Measurements from ENCODE around the gene SMCO4. TPM values are rescaled to one million over a fixed set of nuclear protein-coding genes. Genes with fewer than 3 reads are reported as not detected.

SMCO4 gene
- total RNA-seq, 1 experiment from 2014 or later = 50.1 TPM

- TF ChIP-seq STAT6 (CRISPR knock-in tag; conservative IDR thresholded peaks at IDR 0.05; ENCODE audit: low read depth) (no peak), NFYB (CRISPR knock-in tag; conservative IDR thresholded peaks at IDR 0.05; ENCODE audit: low read depth) (no peak)
These were observed 29.0 kb upstream of the SMCO4 start (continued) for GRCh38 chr11:93572171-93572570.

GRCh38 chr11:93571612-93572011 is 28.4 kb upstream of the SMCO4 start:
- no peaks in the 10 kb centered on the region for H3K27me3 Mint-ChIP-seq (ENCODE audit: low read depth)
- POLR2A ChIA-PET = no interaction called here
- TF ChIP-seq ZNF263 (CRISPR knock-in tag; IDR thresholded peaks at IDR 0.05; ENCODE audit: low read depth) (no peak), SP1 (CRISPR knock-in tag; conservative IDR thresholded peaks at IDR 0.05) (no peak), EMX1 (CRISPR knock-in tag; IDR thresholded peaks at IDR 0.05) (no peak), ZNF671 (CRISPR knock-in tag; IDR thresholded peaks at IDR 0.05) (no peak), ZNF425 (CRISPR knock-in tag; conservative IDR thresholded peaks at IDR 0.05) (no peak), KAT7 (CRISPR knock-in tag; IDR thresholded peaks at IDR 0.05; ENCODE audit: borderline replicate concordance) (no peak), ZNF423 (CRISPR knock-in tag; IDR thresholded peaks at IDR 0.05) (no peak), NFYB (CRISPR knock-in tag; conservative IDR thresholded peaks at IDR 0.05; ENCODE audit: low read depth) (no peak), ATF3 (CRISPR knock-in tag; conservative IDR thresholded peaks at IDR 0.05) (no peak), NR3C1 (CRISPR knock-in tag; conservative IDR thresholded peaks at IDR 0.05; ENCODE audit: low read depth) (no peak), ZNF121 (CRISPR knock-in tag; IDR thresholded peaks at IDR 0.05) (no peak)
- ATAC-seq (peak; percentile 63), DNase-seq (ENCODE audit: low spot score) (no peak)
- H3K27ac Mint-ChIP-seq = no peak overlapping the region
- H3K36me3 Mint-ChIP-seq = no peaks in the 10 kb centered on the region
- H3K4me1 Mint-ChIP-seq = peaks cover 11% of the 10 kb centered on the region
- no peak overlapping the region for H3K4me3 Mint-ChIP-seq
- CTCF ChIA-PET = no interaction called here
- H3K9me3 Mint-ChIP-seq = no peaks in the 10 kb centered on the region

- Mint-ChIP-seq H3K4me3 (no peak overlapping the region), H3K27ac (no peak overlapping the region), H3K27me3 (ENCODE audit: low read depth) (no peaks in the 10 kb centered on the region), H3K36me3 (no peaks in the 10 kb centered on the region), H3K4me1 (peaks cover 11% of the 10 kb centered on the region), H3K9me3 (no peaks in the 10 kb centered on the region)
- ATAC-seq = no peak
- peak; percentile 67 for TF ChIP-seq GABPB1 (CRISPR knock-in tag; IDR thresholded peaks at IDR 0.05)
- no peak for TF ChIP-seq TP53 (CRISPR knock-in tag; IDR thresholded peaks at IDR 0.05)
- TF ChIP-seq ELF4 (CRISPR knock-in tag; IDR thresholded peaks at IDR 0.05; ENCODE audit: low read depth) = no peak
- TF ChIP-seq NR1H2 (CRISPR knock-in tag; IDR thresholded peaks at IDR 0.05) = no peak
- ChIA-PET POLR2A (no interaction called here), CTCF (no interaction called here)
- no peak for DNase-seq (ENCODE audit: low spot score)
These were observed 27.7 kb upstream of the SMCO4 start for GRCh38 chr11:93570759-93571413.

- Mint-ChIP-seq H3K36me3 (no peaks in the 10 kb centered on the region), H3K4me3 (no peak overlapping the region), H3K27me3 (ENCODE audit: low read depth) (no peaks in the 10 kb centered on the region), H3K9me3 (no peaks in the 10 kb centered on the region), H3K4me1 (peaks cover 11% of the 10 kb centered on the region), H3K27ac (no peak overlapping the region)
- POLR2A ChIA-PET = no interaction called here
- CTCF ChIA-PET = no interaction called here
- DNase-seq (ENCODE audit: low spot score) = no peak
- no peak for ATAC-seq
- no peak for TF ChIP-seq OVOL2 (CRISPR knock-in tag; IDR thresholded peaks at IDR 0.05; ENCODE audit: borderline replicate concordance)
These were observed 26.3 kb upstream of the SMCO4 start for GRCh38 chr11:93569496-93569895.

All from WTC11 (cell line).